HG02852 (cell line): ENCODE data around the gene CAPN14.
A peak's percentile ranks its signal among the peaks of the same experiment; 100 is the strongest.

Experiments used
- ATAC-seq: cut with Tn5 transposase; IDR thresholded peaks from one replicate; pipeline ENCODE4 v1.9.1; 2021; ENCODE audit warnings: mild to moderate bottlenecking, moderate library complexity; ENCODE audit not compliant: unreplicated experiment

CAPN14 gene

GRCh38 chr2:31244101-31244500 lies 26.8 kb upstream of the CAPN14 start:
- ATAC-seq: no peak

- no peak for ATAC-seq
Observed at GRCh38 chr2:31243053-31243452, 25.7 kb upstream of the CAPN14 start.

GRCh38 chr2:31241625-31242270 lies 24.4 kb upstream of the CAPN14 start:
- no peak for ATAC-seq

- ATAC-seq: no peak
Observed at GRCh38 chr2:31240381-31241365, 23.4 kb upstream of the CAPN14 start.

GRCh38 chr2:31239593-31240177 lies 22.4 kb upstream of the CAPN14 start:
- ATAC-seq: no peak

- no peak for ATAC-seq
Observed at GRCh38 chr2:31238906-31239592, 21.7 kb upstream of the CAPN14 start.

- no peak for ATAC-seq
Observed at GRCh38 chr2:31238126-31238905, 21.0 kb upstream of the CAPN14 start.

- no peak for ATAC-seq
Observed at GRCh38 chr2:31237348-31238017, 20.2 kb upstream of the CAPN14 start.

GRCh38 chr2:31236433-31237205 lies 19.3 kb upstream of the CAPN14 start:
- no peak for ATAC-seq

- no peak for ATAC-seq
Observed at GRCh38 chr2:31235504-31235902, 18.2 kb upstream of the CAPN14 start.

GRCh38 chr2:31234683-31235503 lies 17.6 kb upstream of the CAPN14 start:
- no peak for ATAC-seq

GRCh38 chr2:31233741-31234682 lies 16.7 kb upstream of the CAPN14 start, which contains the start of gene EHD3:
EHD3 (plus strand) TSS chr2:31234152; CDS start chr2:31234622, 470 bp downstream.
- peak; percentile 91 for ATAC-seq

GRCh38 chr2:31233231-31233630 lies 15.9 kb upstream of the CAPN14 start:
- no peak for ATAC-seq

GRCh38 chr2:31232586-31232985 lies 15.3 kb upstream of the CAPN14 start:
- no peak for ATAC-seq

GRCh38 chr2:31231571-31232302 lies 14.4 kb upstream of the CAPN14 start:
- ATAC-seq: no peak

- no peak for ATAC-seq
Observed at GRCh38 chr2:31230751-31231150, 13.4 kb upstream of the CAPN14 start.
